SK-N-SH (cell line): ENCODE results near the gene MTMR11. TPM values are rescaled to one million over a fixed set of nuclear protein-coding genes. Genes with fewer than 3 reads are reported as not detected.

Experiments used
- CTCF ChIA-PET: fragments of 300-600, 350-600 bp; formaldehyde crosslinking; extraction: SDS; loops from one replicate; lab custom pipeline; 2021; lab: Yijun Ruan, JAX
- POLR2A ChIA-PET: fragments of 350-600 bp; sonication (Branson Sonifier 250); formaldehyde crosslinking; extraction: SDS; loops from one replicate; lab custom pipeline; 2020; ENCODE audit warnings: antibody characterized with exemption, inconsistent platforms; lab: Yijun Ruan, JAX
- DNase-seq: peaks from one replicate; pipeline ENCODE4 v3.0.0; 2012
- H2AFZ ChIP-seq: fragments of 200-600 bp; sonication (generic); 2 replicates; pipeline ENCODE4 v1.8.1; 2016; ENCODE audit warnings: antibody characterized with exemption, mild to moderate bottlenecking, low read depth
- H3F3A ChIP-seq: fragments of 200-600 bp; sonication (generic); replicated peaks from 2 replicates; pipeline ENCODE3; 2016; ENCODE audit warnings: antibody characterized with exemption, mild to moderate bottlenecking; ENCODE audit not compliant: insufficient read depth
- H3K27ac ChIP-seq, 2 experiments: fragments of 200-500 bp in 1 of 2; fragments of 200-600 bp in 1 of 2; sonication (Bioruptor generic) in 1 of 2; sonication (generic), shearing (Covaris generic) in 1 of 2; 2 replicates each; pipeline versions ENCODE4 v1.5.1 to v1.6.1; 2014 to 2016; ENCODE audit warnings: low read depth in 2 of 2, inconsistent platforms in 1 of 2, low read length in 1 of 2, mild to moderate bottlenecking in 1 of 2, mixed read lengths in 1 of 2
- H3K27me3 ChIP-seq: fragments of 200-600 bp; sonication (generic), shearing (Covaris generic); 2 replicates; pipeline ENCODE4 v1.6.1; 2016; ENCODE audit warnings: mixed run types; ENCODE audit not compliant: insufficient read depth
- H3K36me3 ChIP-seq, 2 experiments: fragments of 200-500 bp in 1 of 2; fragments of 200-600 bp in 1 of 2; sonication (Bioruptor generic) in 1 of 2; sonication (generic) in 1 of 2; replicated peaks in 1 of 2; 2 replicates each; pipeline versions ENCODE3 to v1.5.1; 2014 to 2016; ENCODE audit warnings: low read length in 1 of 2, mild to moderate bottlenecking in 1 of 2; ENCODE audit not compliant: insufficient read depth in 2 of 2, control insufficient read depth in 1 of 2
- H3K4me1 ChIP-seq, 2 experiments: fragments of 200-500 bp in 1 of 2; fragments of 200-600 bp in 1 of 2; sonication (Bioruptor generic) in 1 of 2; sonication (generic), shearing (Covaris generic) in 1 of 2; 2 replicates each; pipeline versions ENCODE4 v1.5.1 to v1.6.1; 2014 to 2016; ENCODE audit warnings: low read depth in 1 of 2, low read length in 1 of 2, mixed run types in 1 of 2; ENCODE audit not compliant: insufficient read depth in 2 of 2, control insufficient read depth in 1 of 2
- H3K4me2 ChIP-seq: fragments of 200-600 bp; sonication (generic), shearing (Covaris generic); 2 replicates; pipeline ENCODE4 v1.6.1; 2017; ENCODE audit warnings: mixed run types
- H3K4me3 ChIP-seq, 2 experiments: fragments of 200-500 bp in 1 of 2; fragments of 200-600 bp in 1 of 2; sonication (Bioruptor generic) in 1 of 2; sonication (generic), shearing (Covaris generic) in 1 of 2; 2 replicates each; pipeline versions ENCODE4 v1.5.1 to v1.8.1; 2014 to 2016; ENCODE audit warnings: low read depth in 2 of 2, inconsistent platforms in 1 of 2, low read length in 1 of 2, mild to moderate bottlenecking in 1 of 2, mixed read lengths in 1 of 2, moderate library complexity in 1 of 2
- H3K79me2 ChIP-seq: fragments of 200-600 bp; sonication (generic); 2 replicates; pipeline ENCODE4 v1.8.1; 2017; ENCODE audit warnings: mild to moderate bottlenecking; ENCODE audit not compliant: insufficient read depth
- H3K9ac ChIP-seq: fragments of 200-600 bp; sonication (generic); 2 replicates; pipeline ENCODE4 v1.6.1; 2017; ENCODE audit warnings: mixed run types
- H3K9me2 ChIP-seq: fragments of 200-600 bp; sonication (generic); 2 replicates; pipeline ENCODE4 v1.6.1; 2017; ENCODE audit warnings: mixed run types
- H3K9me3 ChIP-seq: fragments of 200-600 bp; sonication (generic); 2 replicates; pipeline ENCODE4 v1.6.1; 2017; ENCODE audit warnings: mixed run types, mild to moderate bottlenecking, moderate library complexity
- H4K20me1 ChIP-seq: fragments of 200-600 bp; sonication (generic); 2 replicates; pipeline ENCODE4 v1.6.1; 2017; ENCODE audit warnings: mild to moderate bottlenecking, mixed run types; ENCODE audit not compliant: insufficient read depth
- CHD2 ChIP-seq: fragments of 150-350 bp; IDR thresholded peaks from 2 replicates; pipeline ENCODE4 v1.6.1; 2018; ENCODE audit warnings: low read length; ENCODE audit not compliant: partially characterized antibody
- ELF1 ChIP-seq: IDR thresholded peaks from 2 replicates; pipeline ENCODE4 v1.4.0; 2012
- EP300 ChIP-seq, 2 experiments: IDR thresholded peaks; 2 replicates each; pipeline versions ENCODE4 v1.4.0 to v1.6.1; 2012; ENCODE audit warnings: borderline replicate concordance in 1 of 2, low read depth in 1 of 2, low read length in 1 of 2
- FOXJ3 ChIP-seq: sonication (generic); formaldehyde crosslinking; IDR thresholded peaks from 2 replicates; pipeline ENCODE4 v1.5.1; 2020; ENCODE audit warnings: mild to moderate bottlenecking, missing genetic modification reagents
- GATA2 ChIP-seq: sonication (generic); formaldehyde crosslinking; IDR thresholded peaks from 2 replicates; pipeline ENCODE4 v1.5.0; 2020; ENCODE audit warnings: mild to moderate bottlenecking, missing genetic modification reagents
- MXI1 ChIP-seq: IDR thresholded peaks from 2 replicates; pipeline ENCODE4 v1.6.1; 2012; ENCODE audit warnings: mild to moderate bottlenecking, low read depth, low read length, improper control_type of control experiment
- NFIC ChIP-seq: IDR thresholded peaks from 2 replicates; pipeline ENCODE4 v1.4.0; 2012; ENCODE audit warnings: borderline replicate concordance
- NRF1 ChIP-seq: IDR thresholded peaks from 2 replicates; pipeline ENCODE4 v1.6.1; 2012; ENCODE audit warnings: low read depth, mild to moderate bottlenecking, low read length
- RXRA ChIP-seq: IDR thresholded peaks from 2 replicates; pipeline ENCODE4 v1.4.0; 2012; ENCODE audit warnings: low read depth, mild to moderate bottlenecking, borderline replicate concordance
- SIN3A ChIP-seq: IDR thresholded peaks from 2 replicates; pipeline ENCODE4 v1.6.1; 2012; ENCODE audit warnings: low read depth, mild to moderate bottlenecking, low read length, moderate library complexity, borderline replicate concordance
- SMC3 ChIP-seq: IDR thresholded peaks from 2 replicates; pipeline ENCODE4 v1.6.1; 2012; ENCODE audit warnings: low read depth, low read length, improper control_type of control experiment
- YY1 ChIP-seq: IDR thresholded peaks from 2 replicates; pipeline ENCODE4 v1.4.0; 2012; ENCODE audit warnings: low read depth, mild to moderate bottlenecking
- WGBS: methylation state at CpG from one replicate; pipeline ENCODE4 v1.1.6; 2017; ENCODE audit warnings: low lambda C conversion rate; 5-methylcytosine and 5-hydroxymethylcytosine counted together
- polyA plus RNA-seq, 3 experiments: library from polyadenylated mRNA; depleted of rRNA; stranded (reverse); fragments of >200 nt; gene quantifications; 2 replicates each; pipeline ENCODE4 v1.2.3, GENCODE V29; 2012
- TF ChIP-seq, protein P1 (sequence below): fragments of 150-350 bp; IDR thresholded peaks from 2 replicates; pipeline ENCODE4 v1.6.1; 2016; ENCODE audit warnings: mild to moderate bottlenecking, low read depth, low read length
- TF ChIP-seq, protein P2 (sequence below): IDR thresholded peaks from 2 replicates; pipeline ENCODE4 v1.4.0; 2012; ENCODE audit warnings: low read depth, borderline replicate concordance
- TF ChIP-seq, protein P3 (sequence below): IDR thresholded peaks from 2 replicates; pipeline ENCODE4 v1.4.0; 2012; ENCODE audit warnings: low read depth, borderline replicate concordance
- TF ChIP-seq, protein P4 (sequence below): fragments of 200-600 bp; sonication (generic); IDR thresholded peaks from 2 replicates; pipeline ENCODE4 v1.6.1; 2017; ENCODE audit warnings: antibody characterized with exemption, mild to moderate bottlenecking, moderate library complexity

The MTMR11 gene
- polyA plus RNA-seq, 1 of the 3 experiments (the other 2 are of a cell fraction), result 9.4 TPM

- ChIA-PET CTCF (interaction anchor here (1.6 to 4.1 kb wide), 2 partner anchors 11 to 237 kb away, joined by 4 to 30 read pairs; no protein-coding TSS in a partner anchor), POLR2A (interaction anchor here (0.6 kb wide), 1 partner anchor 1007 kb away, joined by 3 read pairs; no protein-coding TSS in a partner anchor)
- Histone ChIP-seq H3K27ac (no peak overlapping the region), H3K9me2 (no peaks in the 10 kb centered on the region), H3K36me3 (peaks cover 32 to 37% of the 10 kb centered on the region in 2 experiments), H3K4me2 (no peak overlapping the region), H3K4me3 (no peak overlapping the region), H3K4me1 (no peaks in the 10 kb centered on the region), H4K20me1 (no peaks in the 10 kb centered on the region), H3K9ac (no peak overlapping the region), H3K27me3 (no peaks in the 10 kb centered on the region), H3F3A (no peaks in the 10 kb centered on the region), H2AFZ (no peak overlapping the region), H3K79me2 (no peaks in the 10 kb centered on the region), H3K9me3 (no peaks in the 10 kb centered on the region)
- WGBS, result 98% methylated on average over 6 of the region's 6 CpGs
- no peak for DNase-seq
- no peak for TF ChIP-seq SIN3A
- TF ChIP-seq MXI1, result no peak
- no peak for TF ChIP-seq GATA2 (CRISPR knock-in tag)
- no peak for TF ChIP-seq CHD2
- no peak for TF ChIP-seq NFIC
- no peak for TF ChIP-seq FOXJ3 (CRISPR knock-in tag)
- TF ChIP-seq, protein P1, sequence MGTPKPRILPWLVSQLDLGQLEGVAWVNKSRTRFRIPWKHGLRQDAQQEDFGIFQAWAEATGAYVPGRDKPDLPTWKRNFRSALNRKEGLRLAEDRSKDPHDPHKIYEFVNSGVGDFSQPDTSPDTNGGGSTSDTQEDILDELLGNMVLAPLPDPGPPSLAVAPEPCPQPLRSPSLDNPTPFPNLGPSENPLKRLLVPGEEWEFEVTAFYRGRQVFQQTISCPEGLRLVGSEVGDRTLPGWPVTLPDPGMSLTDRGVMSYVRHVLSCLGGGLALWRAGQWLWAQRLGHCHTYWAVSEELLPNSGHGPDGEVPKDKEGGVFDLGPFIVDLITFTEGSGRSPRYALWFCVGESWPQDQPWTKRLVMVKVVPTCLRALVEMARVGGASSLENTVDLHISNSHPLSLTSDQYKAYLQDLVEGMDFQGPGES, result no peak
- TF ChIP-seq SMC3, result no peak
- no peak for TF ChIP-seq EP300 (IDR thresholded peaks at IDR 0.05; ENCODE audit: borderline replicate concordance in 1 of 2, low read depth in 1 of 2, low read length in 1 of 2)
- TF ChIP-seq RXRA, result no peak
- no peak for TF ChIP-seq NRF1
- TF ChIP-seq, protein P2, sequence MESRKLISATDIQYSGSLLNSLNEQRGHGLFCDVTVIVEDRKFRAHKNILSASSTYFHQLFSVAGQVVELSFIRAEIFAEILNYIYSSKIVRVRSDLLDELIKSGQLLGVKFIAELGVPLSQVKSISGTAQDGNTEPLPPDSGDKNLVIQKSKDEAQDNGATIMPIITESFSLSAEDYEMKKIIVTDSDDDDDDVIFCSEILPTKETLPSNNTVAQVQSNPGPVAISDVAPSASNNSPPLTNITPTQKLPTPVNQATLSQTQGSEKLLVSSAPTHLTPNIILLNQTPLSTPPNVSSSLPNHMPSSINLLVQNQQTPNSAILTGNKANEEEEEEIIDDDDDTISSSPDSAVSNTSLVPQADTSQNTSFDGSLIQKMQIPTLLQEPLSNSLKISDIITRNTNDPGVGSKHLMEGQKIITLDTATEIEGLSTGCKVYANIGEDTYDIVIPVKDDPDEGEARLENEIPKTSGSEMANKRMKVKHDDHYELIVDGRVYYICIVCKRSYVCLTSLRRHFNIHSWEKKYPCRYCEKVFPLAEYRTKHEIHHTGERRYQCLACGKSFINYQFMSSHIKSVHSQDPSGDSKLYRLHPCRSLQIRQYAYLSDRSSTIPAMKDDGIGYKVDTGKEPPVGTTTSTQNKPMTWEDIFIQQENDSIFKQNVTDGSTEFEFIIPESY, result no peak
- TF ChIP-seq, protein P3, sequence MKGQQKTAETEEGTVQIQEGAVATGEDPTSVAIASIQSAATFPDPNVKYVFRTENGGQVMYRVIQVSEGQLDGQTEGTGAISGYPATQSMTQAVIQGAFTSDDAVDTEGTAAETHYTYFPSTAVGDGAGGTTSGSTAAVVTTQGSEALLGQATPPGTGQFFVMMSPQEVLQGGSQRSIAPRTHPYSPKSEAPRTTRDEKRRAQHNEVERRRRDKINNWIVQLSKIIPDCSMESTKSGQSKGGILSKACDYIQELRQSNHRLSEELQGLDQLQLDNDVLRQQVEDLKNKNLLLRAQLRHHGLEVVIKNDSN, result no peak
- TF ChIP-seq, protein P4, sequence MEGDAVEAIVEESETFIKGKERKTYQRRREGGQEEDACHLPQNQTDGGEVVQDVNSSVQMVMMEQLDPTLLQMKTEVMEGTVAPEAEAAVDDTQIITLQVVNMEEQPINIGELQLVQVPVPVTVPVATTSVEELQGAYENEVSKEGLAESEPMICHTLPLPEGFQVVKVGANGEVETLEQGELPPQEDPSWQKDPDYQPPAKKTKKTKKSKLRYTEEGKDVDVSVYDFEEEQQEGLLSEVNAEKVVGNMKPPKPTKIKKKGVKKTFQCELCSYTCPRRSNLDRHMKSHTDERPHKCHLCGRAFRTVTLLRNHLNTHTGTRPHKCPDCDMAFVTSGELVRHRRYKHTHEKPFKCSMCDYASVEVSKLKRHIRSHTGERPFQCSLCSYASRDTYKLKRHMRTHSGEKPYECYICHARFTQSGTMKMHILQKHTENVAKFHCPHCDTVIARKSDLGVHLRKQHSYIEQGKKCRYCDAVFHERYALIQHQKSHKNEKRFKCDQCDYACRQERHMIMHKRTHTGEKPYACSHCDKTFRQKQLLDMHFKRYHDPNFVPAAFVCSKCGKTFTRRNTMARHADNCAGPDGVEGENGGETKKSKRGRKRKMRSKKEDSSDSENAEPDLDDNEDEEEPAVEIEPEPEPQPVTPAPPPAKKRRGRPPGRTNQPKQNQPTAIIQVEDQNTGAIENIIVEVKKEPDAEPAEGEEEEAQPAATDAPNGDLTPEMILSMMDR, result no peak
- no peak for TF ChIP-seq ELF1
- TF ChIP-seq YY1, result no peak
Measured at GRCh38 chr1:149949911-149950310, 13.2 kb upstream of the MTMR11 start.
